Right lobe of liver (tissue), 6 donors: Measurements from ENCODE around the gene ZNF324. TPM values are rescaled to one million over a fixed set of nuclear protein-coding genes. Genes with fewer than 3 reads are reported as not detected.

Source experiments
- ATAC-seq, 4 donors: fragments of 200-7000 bp; cut with Tn5 transposase; one replicate each; pipeline ENCODE4 v1.9.1; 2020; ENCODE audit warnings: mild to moderate bottlenecking in 4 of 4, moderate library complexity in 4 of 4
- DNase-seq, 3 donors: peaks; one replicate each; pipeline ENCODE4 v3.0.0-alpha.2; 2020
- H3K27ac ChIP-seq, 3 donors: fragments of 200-600 bp; one replicate each; pipeline ENCODE4 v1.8.0; 2022
- H3K27me3 ChIP-seq, 2 donors: fragments of 200-600 bp; one replicate each; pipeline ENCODE4 v1.8.0; 2022
- H3K36me3 ChIP-seq, 4 donors: fragments of 200-600 bp; sonication (generic) in 1 of 4; one replicate each; pipeline versions ENCODE4 v1.5.1 to v1.8.0; 2017 to 2022; ENCODE audit warnings: control low read depth in 1 of 4
- H3K4me1 ChIP-seq, 4 donors: fragments of 200-600 bp; sonication (generic) in 1 of 4; one replicate each; pipeline versions ENCODE4 v1.5.1 to v1.8.0; 2017 to 2022; ENCODE audit warnings: control low read depth in 1 of 4
- H3K4me3 ChIP-seq, 3 donors: fragments of 200-600 bp; one replicate each; pipeline ENCODE4 v1.8.0; 2022
- H3K9me3 ChIP-seq, 4 donors: fragments of 200-600 bp; sonication (generic) in 1 of 4; one replicate each; pipeline versions ENCODE4 v1.5.1 to v1.8.0; 2017 to 2022; ENCODE audit warnings: control low read depth in 1 of 4
- CTCF ChIP-seq, 4 donors: fragments of 200-600 bp in 3 of 4; fragments of 450-650 bp in 1 of 4; IDR thresholded peaks; one replicate each; pipeline versions ENCODE4 v1.5.1 to v1.8.0; 2016 to 2022; ENCODE audit warnings: antibody characterized with exemption in 4 of 4, mild to moderate bottlenecking in 2 of 4
- POLR2A ChIP-seq: fragments of 450-650 bp; IDR thresholded peaks from one replicate; pipeline ENCODE4 v1.6.1; 2017; ENCODE audit warnings: antibody characterized with exemption, mild to moderate bottlenecking
- WGBS: methylation state at CpG from one replicate; pipeline ENCODE4 v1.1.6; 2018; ENCODE audit warnings: low coverage, low lambda C conversion rate; ENCODE audit not compliant: insufficient coverage; ENCODE audit errors: missing lambda C conversion rate; 5-methylcytosine and 5-hydroxymethylcytosine counted together
- intact Hi-C, 2 donors: fragments of 100-400 bp; cut with DNase I; formaldehyde crosslinking; loops; one replicate each; pipeline versions ENCODE4 v1.11.2 to v1.14.1; 2022
- total RNA-seq, 6 experiments: library from RNA; depleted of rRNA in 2 of 6; stranded (reverse); fragments of >200 nt in 2 of 6; fragmentation: NEBNext Ultra II Directional in 3 of 6; extraction: Animal tissue kit (Norgen Biotek cat#: 25700) in 3 of 6; gene quantifications; one replicate each; pipeline versions ENCODE4 v1.1.0 to v1.2.4, GENCODE V29; 2016 to 2023
- donor health status: DM: no; HTN: yes; CAD: no.
- donor health status: DM: no; HTN: no; CAD: no.
- donor health status: DM: no; HTN: no; CAD: no.
- donor health status: DM: no; HTN: yes; CAD: no.
- donor health status: DM: no; HTN: yes; CAD: no.

The ZNF324 gene
- total RNA-seq, 6 experiments from 2014 or later, result 2.9 to 4.9 (median 3.8) TPM

DNA sequence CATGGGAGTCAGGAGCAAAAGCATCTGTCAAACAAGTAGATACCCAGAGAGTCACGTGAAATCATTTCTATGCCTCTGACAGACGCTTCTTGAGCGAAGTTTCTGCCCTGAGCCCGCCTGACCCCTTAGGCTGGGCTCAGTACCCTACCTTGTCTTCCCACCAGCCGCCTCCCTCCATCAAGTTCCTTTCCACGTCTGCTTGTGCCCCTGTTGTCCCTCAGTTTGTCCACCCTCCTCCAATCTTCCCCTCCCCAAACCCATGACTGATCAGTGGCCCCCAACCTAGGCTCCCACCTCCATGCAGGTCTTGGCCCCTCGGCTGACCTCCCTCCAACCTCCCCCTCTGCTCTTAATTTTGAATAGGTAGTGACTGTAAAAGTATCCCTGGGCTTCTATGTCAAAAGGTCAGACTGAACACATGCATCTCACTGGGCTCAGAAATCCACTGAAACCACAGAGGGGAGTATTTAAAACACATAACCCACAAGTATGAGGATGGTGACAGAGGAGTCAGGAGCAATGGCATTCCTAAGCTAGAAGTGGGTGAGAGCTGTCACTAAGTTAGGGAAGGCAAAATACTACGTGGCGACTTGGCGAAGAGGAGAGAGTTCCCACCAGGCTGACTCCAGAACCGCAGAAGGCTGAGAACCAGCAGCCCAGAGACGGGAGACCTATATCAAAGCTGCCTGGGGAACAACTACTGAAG, 7.6 kb downstream of the ZNF324 start:
- TF ChIP-seq POLR2A (no peak), CTCF (IDR thresholded peaks at IDR 0.05) (no peak)
- Histone ChIP-seq H3K4me1 (peaks cover 0 to 24% (median 9%) of the 10 kb centered on the region in 4 donors), H3K27me3 (no peaks in the 10 kb centered on the region), H3K4me3 (no peak overlapping the region), H3K9me3 (no peaks in the 10 kb centered on the region), H3K36me3 (no peaks in the 10 kb centered on the region), H3K27ac (no peak overlapping the region)
- ATAC-seq (no peak), DNase-seq (peak in 1 of 3 donors; percentile 39)
- 76% methylated on average over 8 of the region's 12 CpGs for WGBS
- intact Hi-C loops, result no loop called here

GRCh38 chr19:58474997-58475713, 8.3 kb downstream of the ZNF324 start:
- peaks cover 0 to 24% (median 9%) of the 10 kb centered on the region in 4 donors for H3K4me1 ChIP-seq
- H3K27ac ChIP-seq, result peak overlapping the region; percentile 68 to 91 (median 81)
- H3K27me3 ChIP-seq, result no peaks in the 10 kb centered on the region
- H3K4me3 ChIP-seq, result peak overlapping the region; percentile 66 to 70 (median 66)
- peak in 1 of 3 donors; percentile 19 for DNase-seq
- TF ChIP-seq POLR2A (no peak), CTCF (IDR thresholded peaks at IDR 0.05) (no peak)
- WGBS, result 13% methylated on average over 15 of the region's 27 CpGs
- no peaks in the 10 kb centered on the region for H3K36me3 ChIP-seq
- no peaks in the 10 kb centered on the region for H3K9me3 ChIP-seq
- intact Hi-C loops, result no loop called here
- no peak for ATAC-seq

DNA sequence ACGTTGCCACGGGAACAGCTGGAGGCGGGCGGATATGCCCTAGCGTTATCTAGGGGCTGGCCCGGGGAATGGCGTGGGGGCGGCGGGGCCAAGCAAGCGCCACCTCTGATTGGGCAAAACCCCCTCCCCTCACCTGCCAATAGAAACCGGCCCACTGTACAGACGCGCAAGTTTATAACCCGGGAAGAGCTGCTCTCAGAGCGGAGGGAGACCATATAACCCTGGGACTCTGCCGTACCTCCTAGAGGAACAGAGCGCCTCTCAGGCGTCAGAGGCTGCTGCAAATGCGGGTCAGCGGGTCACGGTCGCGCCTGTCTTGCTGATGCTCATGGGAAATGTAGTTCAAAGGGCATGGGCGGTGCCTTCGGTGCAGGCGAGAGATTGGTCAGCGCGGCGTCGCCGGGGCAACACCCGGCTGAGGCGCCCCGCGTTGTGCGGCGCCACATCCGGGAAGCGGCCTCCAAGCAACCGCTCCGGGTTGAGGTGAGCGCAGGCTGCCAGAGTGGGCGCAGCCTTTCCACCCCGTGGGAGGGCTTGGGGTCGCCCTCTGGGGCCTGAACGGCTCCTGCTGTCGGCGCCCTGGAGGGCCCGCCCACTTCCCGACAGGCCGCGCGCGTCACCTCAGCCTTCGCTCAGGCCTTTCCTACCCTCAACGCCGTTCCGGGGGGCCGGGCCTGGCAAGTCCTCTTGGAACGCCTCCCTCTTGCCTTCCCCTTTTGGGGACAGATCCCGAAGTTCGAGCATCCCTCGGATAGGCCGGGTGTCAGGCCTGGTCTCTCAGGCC, 9.0 kb downstream of the ZNF324 start, which contains the start of gene ZNF446:
Gene ZNF446, plus strand, starts transcription at position 639 of the 784 bp plus-strand sequence. CDS start 867 bp downstream, outside the sequence.
- DNase-seq (peak; percentile 95 to 97 (median 97)), ATAC-seq (peak; percentile 79 to 89 (median 86))
- no peaks in the 10 kb centered on the region for H3K27me3 ChIP-seq
- intact Hi-C loops, result no loop called here
- whole genome bisulfite sequencing, result 0% methylated on average over 19 of the region's 64 CpGs
- peak within 1 kb of the TSS; percentile 68 to 91 (median 81) for H3K27ac ChIP-seq
- H3K36me3 ChIP-seq, result peaks cover 0 to 4% (median 0%) of the 10 kb centered on the region in 4 donors
- no peaks in the 10 kb centered on the region for H3K9me3 ChIP-seq
- TF ChIP-seq POLR2A (peak; percentile 34), CTCF (IDR thresholded peaks at IDR 0.05) (peak in 1 of 4 donors; percentile 9)
- peaks cover 0 to 24% (median 9%) of the 10 kb centered on the region in 4 donors for H3K4me1 ChIP-seq
- peak within 1 kb of the TSS; percentile 66 to 70 (median 66) for H3K4me3 ChIP-seq

GRCh38 chr19:58476498-58477015, 9.7 kb downstream of the ZNF324 start:
- WGBS, result 5% methylated on average over 13 of the region's 27 CpGs
- H3K36me3 ChIP-seq, result peaks cover 0 to 4% (median 0%) of the 10 kb centered on the region in 4 donors
- intact Hi-C loops, result no loop called here
- DNase-seq (peak in 2 of 3 donors; percentile 66 to 67), ATAC-seq (peak; percentile 2 to 51 (median 16))
- H3K9me3 ChIP-seq, result no peaks in the 10 kb centered on the region
- H3K4me3 ChIP-seq, result peak overlapping the region; percentile 66 to 70 (median 66)
- peak overlapping the region; percentile 68 to 91 (median 81) for H3K27ac ChIP-seq
- no peaks in the 10 kb centered on the region for H3K27me3 ChIP-seq
- TF ChIP-seq CTCF (IDR thresholded peaks at IDR 0.05), result no peak
- TF ChIP-seq POLR2A, result peak; percentile 9
- peaks cover 0 to 24% (median 9%) of the 10 kb centered on the region in 4 donors for H3K4me1 ChIP-seq
